DMS114 treated with DMSO at 0.1 percent for 48 hours (cell line): Measurements from ENCODE around the gene KATNB1.

Experiments used
- DNase-seq: peaks from one replicate; lab custom pipeline; 2025; ENCODE audit not compliant: unreplicated experiment; lab: John Stamatoyannopoulos, UW

Gene KATNB1, protein sequence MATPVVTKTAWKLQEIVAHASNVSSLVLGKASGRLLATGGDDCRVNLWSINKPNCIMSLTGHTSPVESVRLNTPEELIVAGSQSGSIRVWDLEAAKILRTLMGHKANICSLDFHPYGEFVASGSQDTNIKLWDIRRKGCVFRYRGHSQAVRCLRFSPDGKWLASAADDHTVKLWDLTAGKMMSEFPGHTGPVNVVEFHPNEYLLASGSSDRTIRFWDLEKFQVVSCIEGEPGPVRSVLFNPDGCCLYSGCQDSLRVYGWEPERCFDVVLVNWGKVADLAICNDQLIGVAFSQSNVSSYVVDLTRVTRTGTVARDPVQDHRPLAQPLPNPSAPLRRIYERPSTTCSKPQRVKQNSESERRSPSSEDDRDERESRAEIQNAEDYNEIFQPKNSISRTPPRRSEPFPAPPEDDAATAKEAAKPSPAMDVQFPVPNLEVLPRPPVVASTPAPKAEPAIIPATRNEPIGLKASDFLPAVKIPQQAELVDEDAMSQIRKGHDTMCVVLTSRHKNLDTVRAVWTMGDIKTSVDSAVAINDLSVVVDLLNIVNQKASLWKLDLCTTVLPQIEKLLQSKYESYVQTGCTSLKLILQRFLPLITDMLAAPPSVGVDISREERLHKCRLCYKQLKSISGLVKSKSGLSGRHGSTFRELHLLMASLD

GRCh38 chr16:57735755-57736418 is at the start of gene KATNB1:
Gene KATNB1 (plus strand): TSS chr16:57735770. CDS start chr16:57737244, 1,474 bp downstream.
- no peak for DNase-seq

DNA sequence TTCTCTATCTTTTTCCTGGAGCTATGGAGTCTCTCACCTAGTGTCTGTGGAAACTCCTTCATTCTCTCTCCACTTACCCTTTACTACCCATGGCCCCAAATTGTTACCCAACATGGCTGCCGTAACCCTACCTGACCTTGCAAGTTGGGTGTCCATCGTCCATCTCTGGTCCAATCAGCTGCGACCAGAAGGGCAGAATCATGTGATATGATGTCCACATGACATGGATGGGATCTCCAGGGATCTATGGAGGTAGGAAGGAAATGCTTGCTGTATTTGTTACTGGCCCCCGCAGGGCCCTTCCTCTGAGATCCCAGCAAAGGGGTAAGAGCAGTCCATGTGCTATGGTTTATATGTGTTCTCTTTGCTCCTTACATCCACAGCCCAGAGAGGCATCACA is 49.0 kb upstream of the KATNB1 start:
- no peak for DNase-seq

DNA sequence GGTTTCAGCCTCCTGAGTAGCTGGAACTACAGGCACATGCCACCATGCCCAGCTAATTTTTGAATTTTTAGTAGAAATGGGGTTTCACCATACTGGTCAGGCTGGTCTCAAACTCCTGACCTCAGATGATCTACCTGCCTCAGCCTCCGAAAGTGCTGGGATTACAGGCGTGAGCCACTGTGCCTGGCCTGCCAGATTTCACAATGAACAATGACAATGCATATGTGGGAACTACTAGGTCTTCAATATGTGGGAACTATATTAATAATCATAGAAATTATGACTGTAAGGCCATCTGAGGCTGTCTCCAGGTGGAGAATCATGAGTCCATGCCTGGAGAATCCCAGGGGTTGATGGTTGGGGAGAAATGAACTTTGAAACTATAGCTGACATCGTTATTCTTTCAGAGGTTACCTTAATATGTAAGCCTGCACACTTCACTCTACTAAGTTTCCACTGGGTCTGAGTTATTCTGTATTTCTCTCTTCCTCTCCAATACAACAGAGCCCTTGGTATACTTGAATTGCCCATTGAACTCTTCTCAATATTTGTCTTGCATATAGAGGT is 48.1 kb upstream of the KATNB1 start:
- no peak for DNase-seq

GRCh38 chr16:57688487-57688986 is 47.0 kb upstream of the KATNB1 start:
- no peak for DNase-seq

- no peak for DNase-seq
These were observed 46.4 kb upstream of the KATNB1 start for GRCh38 chr16:57688987-57689761.

GRCh38 chr16:57689762-57690558 is 45.6 kb upstream of the KATNB1 start:
- DNase-seq = no peak

DNA sequence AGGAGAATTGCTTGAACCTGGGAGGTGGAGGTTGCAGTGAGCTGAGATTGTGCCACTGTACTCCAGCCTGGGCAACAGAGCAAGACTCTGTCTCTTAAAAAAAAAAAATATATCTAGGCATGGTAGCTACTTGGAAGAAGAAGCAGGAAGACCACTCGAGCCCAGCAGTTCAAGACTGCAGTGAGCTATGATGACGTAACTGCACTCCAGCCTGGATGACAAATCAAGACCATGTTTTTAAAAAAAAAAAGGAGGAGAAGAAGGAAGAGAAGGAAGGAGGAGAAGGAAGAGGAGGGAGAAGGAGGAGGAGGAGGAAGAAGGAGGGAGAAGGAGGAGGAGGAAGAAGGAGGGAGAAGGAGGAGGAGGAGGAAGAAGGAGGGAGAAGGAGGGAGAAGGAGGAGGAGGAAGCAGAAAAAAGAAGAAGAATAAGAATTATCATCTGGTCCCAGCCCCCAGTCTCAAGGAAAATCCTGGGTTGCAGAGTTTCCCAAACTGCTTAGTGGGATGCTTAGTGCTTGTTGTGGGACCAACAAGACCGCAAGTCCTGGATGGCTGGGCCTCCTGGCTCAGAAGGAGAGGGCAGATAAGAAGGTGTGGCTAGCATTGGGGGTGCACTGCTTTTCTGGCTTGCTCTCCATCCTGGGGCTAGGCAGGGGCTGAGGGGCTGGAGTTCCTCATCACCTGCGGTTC is 44.6 kb upstream of the KATNB1 start:
- no peak for DNase-seq

DNA sequence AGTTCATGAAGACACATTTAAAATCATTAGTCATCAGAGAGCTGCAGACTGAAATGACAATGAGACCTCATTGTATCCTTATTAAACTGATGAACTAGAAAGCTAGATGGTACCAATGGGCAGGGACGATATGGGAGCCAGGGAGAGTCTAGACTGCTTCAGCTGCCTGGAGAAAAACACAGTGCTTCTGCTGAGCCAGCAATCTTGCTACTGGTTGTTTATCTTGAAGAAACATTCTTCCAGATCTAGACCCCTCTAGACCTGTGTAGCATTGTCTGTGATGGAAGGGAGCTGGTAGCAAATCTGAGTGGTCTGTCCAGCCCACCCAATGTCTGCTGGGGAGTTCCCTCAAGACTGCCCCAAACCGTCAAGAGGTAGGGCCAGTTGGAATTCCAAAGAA is 42.9 kb upstream of the KATNB1 start:
- no peak for DNase-seq

DNA sequence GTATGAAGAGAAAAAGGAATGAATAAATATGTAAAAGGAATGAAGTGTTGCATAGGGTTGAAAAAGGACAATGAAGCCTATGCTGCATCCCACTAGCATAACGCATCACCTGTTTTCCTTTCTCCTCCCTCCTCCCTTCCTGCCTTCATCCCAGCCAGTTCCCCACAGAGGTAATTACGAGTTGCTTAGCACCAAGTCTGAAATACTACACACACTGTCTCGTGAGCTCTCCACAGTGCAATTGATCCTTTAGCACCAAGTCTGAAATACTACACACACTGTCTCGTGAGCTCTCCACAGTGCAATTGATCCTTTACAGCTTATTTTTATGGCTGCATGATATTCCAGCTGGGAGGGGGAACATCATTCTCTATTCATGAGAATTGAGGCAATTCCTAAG is 42.0 kb upstream of the KATNB1 start:
- DNase-seq = no peak

GRCh38 chr16:57694231-57694724 is 41.3 kb upstream of the KATNB1 start:
- DNase-seq = no peak

DNA sequence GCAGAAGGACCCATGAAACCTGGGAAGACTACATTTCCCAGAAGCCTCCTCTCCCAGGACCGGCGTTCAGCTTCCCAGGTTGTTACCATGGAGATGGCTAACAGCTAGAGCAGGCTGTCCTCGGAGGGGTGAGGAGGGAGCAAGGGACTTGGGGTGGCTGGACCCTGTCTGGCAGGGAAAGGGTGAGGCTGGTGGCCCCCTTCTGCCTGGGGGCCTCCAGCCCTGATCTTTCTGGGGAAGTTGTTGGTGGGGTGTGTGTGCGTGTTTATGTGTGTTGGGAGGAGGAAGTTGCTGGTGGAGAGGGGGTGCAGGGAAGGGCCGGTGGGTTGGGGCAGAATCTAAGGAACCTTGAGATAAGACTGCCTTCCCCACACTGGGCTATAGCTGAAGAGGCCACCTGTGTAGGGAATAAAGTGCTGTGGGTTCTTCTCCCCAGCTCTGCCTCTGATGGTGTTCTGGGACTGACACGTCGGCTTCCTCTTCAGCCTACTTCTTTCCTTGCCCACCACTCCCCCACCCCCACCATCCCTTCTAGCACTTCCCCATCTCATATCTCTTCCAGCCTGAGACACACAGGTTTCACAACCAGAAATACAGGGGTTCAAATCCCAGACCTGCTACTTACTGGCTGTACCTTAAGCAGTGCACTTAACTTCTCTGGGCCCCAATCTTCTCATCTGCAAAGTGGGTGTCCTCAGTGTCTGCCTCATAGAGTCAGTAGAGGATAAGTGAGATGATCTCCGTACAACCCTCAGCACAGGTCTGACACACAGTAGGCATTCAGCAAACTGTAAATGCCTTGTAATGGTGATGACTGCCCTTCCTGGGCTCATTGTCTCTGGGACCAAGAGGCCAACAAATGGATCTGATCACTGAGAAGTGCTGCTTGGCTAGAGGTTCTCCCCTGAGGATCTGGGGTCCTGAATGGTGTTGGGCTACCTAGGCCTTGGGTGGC is 40.6 kb upstream of the KATNB1 start, which contains the start of gene DRC7:
Gene DRC7 (plus strand): TSS at position 82 of the 955 bp plus-strand sequence. CDS start 3,144 bp downstream, outside the sequence.
- DNase-seq = peak; percentile 65

DNA sequence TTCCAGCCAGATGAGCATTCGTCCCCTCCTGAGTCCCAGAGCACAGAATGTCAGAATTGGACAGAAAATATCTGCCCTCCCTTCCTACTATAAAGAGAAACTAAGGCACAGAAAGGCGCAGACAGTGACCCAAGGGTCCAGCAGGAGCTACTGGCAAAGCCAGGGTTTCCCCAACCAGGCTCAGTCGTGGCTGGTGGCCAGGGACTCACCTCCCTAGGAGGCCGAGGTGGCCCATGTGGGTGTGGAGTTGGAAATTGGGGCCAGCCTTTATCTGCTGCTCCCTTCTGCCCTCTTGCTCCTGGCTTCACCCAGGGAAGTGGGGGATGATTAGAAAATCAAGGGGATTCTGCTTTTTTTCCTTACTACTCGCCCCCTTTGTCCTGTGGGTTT is 39.9 kb upstream of the KATNB1 start:
- DNase-seq = no peak

GRCh38 chr16:57696240-57696639 is 39.3 kb upstream of the KATNB1 start:
- no peak for DNase-seq

GRCh38 chr16:57697896-57698537 is 37.6 kb upstream of the KATNB1 start:
- DNase-seq = no peak

DNA sequence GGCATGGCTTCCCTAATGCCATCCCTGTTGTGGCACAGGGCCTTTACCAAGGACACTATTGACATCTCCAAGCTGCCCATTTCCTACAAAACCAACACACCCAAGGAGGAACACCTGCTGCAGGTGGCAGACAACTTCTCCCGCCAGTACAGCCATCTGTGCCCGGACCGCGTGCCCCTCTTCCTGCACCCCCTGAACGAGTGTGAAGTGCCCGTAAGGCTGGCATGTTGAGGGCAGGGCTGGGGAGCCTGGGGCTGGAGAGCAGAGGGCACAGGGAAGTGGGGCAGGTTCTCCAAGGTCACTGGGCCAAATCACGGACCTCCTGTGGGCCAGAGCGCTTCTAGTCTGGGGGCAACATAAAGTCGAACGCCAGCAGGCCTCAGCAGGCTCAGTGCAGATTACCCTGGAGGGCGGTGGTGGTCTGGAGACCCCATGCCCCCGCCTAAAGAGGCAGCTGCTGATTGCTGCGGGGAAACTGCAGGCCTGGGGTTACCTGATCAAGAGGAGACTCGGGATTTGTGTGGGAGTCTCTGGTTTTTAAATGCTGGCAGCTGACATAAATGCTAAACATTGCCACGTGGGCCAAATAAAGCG is 36.7 kb upstream of the KATNB1 start:
- no peak for DNase-seq

- no peak for DNase-seq
These were observed 36.1 kb upstream of the KATNB1 start for GRCh38 chr16:57699481-57699880.

- no peak for DNase-seq
These were observed 35.7 kb upstream of the KATNB1 start for GRCh38 chr16:57699899-57700298.
